ENCODE data around the gene ATXN7L3B. TPM values are rescaled to one million over a fixed set of nuclear protein-coding genes. Genes with fewer than 3 reads are reported as not detected.

The ATXN7L3B gene
- total RNA-seq, 1 experiment from 2014 or later = 21.1 TPM

DNA sequence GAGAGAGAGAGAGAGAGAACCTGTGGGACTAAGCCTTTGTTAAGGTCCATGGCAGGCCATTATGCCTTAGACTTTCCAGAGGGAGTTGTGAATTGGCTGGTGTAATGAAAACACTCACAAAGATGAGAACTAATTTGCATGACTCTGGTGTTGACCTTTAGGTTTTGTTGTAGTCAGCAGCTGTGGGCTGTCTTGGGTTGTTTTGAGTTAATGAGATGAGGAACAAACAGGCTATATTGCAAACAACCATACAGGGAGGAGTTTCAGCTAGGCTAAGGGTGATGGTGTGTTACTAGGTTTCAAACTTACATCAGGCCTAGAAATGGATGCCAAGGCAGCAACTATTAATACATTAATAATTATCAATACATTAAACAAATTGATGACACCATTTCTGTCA, 26.3 kb downstream of the ATXN7L3B start:
- H3K9me3 Mint-ChIP-seq (ENCODE audit: unreplicated experiment) = peaks cover 8% of the 10 kb centered on the region
- POLR2A ChIA-PET = interaction anchor here (0.7 kb wide), 1 partner anchor 1424 kb away, joined by 3 read pairs; no protein-coding TSS in a partner anchor
- H3K27ac Mint-ChIP-seq (ENCODE audit: low read depth, unreplicated experiment) = no peak overlapping the region
- CTCF ChIA-PET = interaction anchor here (0.6 to 1.1 kb wide), 3 partner anchors 15 to 31 kb away, joined by 3 to 4 read pairs (median 3); no protein-coding TSS in a partner anchor
- BruUV-seq (replicated peaks) = no TSS peak
- H3K4me1 Mint-ChIP-seq (ENCODE audit: insufficient read depth, unreplicated experiment) = no peaks in the 10 kb centered on the region
- no peak overlapping the region for H3K4me3 Mint-ChIP-seq (ENCODE audit: unreplicated experiment)
- TF ChIP-seq, protein P1, sequence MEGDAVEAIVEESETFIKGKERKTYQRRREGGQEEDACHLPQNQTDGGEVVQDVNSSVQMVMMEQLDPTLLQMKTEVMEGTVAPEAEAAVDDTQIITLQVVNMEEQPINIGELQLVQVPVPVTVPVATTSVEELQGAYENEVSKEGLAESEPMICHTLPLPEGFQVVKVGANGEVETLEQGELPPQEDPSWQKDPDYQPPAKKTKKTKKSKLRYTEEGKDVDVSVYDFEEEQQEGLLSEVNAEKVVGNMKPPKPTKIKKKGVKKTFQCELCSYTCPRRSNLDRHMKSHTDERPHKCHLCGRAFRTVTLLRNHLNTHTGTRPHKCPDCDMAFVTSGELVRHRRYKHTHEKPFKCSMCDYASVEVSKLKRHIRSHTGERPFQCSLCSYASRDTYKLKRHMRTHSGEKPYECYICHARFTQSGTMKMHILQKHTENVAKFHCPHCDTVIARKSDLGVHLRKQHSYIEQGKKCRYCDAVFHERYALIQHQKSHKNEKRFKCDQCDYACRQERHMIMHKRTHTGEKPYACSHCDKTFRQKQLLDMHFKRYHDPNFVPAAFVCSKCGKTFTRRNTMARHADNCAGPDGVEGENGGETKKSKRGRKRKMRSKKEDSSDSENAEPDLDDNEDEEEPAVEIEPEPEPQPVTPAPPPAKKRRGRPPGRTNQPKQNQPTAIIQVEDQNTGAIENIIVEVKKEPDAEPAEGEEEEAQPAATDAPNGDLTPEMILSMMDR (IDR thresholded peaks at IDR 0.05; ENCODE audit: unreplicated experiment) = no peak
- DNase-seq (ENCODE audit: unreplicated experiment) = no peak
- H3K27me3 Mint-ChIP-seq (ENCODE audit: insufficient read depth, unreplicated experiment) = no peaks in the 10 kb centered on the region
- H3K36me3 Mint-ChIP-seq (ENCODE audit: insufficient read depth, unreplicated experiment) = peaks cover 4% of the 10 kb centered on the region
- intact Hi-C loops (cut with micrococcal nuclease) = no loop called here

DNA sequence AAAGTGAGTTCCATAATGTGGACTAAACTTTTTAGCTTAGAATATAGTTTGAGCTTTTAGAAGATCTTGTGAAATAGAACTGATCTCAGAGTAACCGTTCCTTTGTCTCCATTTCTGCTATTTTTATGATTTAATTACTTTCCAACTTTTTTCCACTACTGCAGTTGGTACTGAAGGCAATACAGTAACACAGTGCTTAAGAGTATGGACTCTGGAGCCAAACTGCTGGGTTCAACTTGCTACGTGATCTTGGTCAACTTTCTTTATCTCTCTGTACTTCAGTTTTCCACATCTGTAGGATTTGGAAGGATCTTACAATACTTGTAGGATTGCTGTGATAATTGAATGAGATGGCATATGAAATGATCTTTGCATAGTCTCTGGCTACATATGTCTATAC, 40.9 kb downstream of the ATXN7L3B start:
- POLR2A ChIA-PET = no interaction called here
- Mint-ChIP-seq H3K27me3 (ENCODE audit: insufficient read depth, unreplicated experiment) (no peaks in the 10 kb centered on the region), H3K4me1 (ENCODE audit: insufficient read depth, unreplicated experiment) (no peaks in the 10 kb centered on the region), H3K27ac (ENCODE audit: low read depth, unreplicated experiment) (no peak overlapping the region), H3K9me3 (ENCODE audit: unreplicated experiment) (peaks cover 7% of the 10 kb centered on the region), H3K36me3 (ENCODE audit: insufficient read depth, unreplicated experiment) (no peaks in the 10 kb centered on the region), H3K4me3 (ENCODE audit: unreplicated experiment) (no peak overlapping the region)
- TF ChIP-seq, protein P1 (IDR thresholded peaks at IDR 0.05; ENCODE audit: unreplicated experiment) = no peak
- DNase-seq (ENCODE audit: unreplicated experiment) = no peak
- intact Hi-C loops (cut with micrococcal nuclease) = no loop called here
- CTCF ChIA-PET = interaction anchor here (1.1 kb wide), 1 partner anchor 15 kb away, joined by 3 read pairs; no protein-coding TSS in a partner anchor
- BruUV-seq (replicated peaks) = no TSS peak

DNA sequence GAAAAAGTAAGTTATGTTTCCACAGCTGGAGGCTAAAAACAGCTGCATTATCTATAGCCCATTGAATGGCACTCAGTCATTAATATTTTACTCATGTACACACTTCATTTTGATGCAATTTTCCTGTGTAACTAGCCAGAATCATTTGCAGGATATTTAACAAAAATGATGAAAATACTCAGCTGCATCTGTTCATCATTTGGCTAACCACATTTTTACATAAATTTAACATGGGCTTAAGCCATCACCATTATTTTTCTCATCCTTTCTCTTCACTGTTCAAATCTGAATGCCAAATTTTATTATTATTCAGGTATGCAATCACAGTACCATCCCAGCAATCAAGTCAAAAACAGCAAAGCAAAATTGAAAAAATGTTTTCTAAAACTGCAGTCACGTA, 41.8 kb downstream of the ATXN7L3B start:
- BruUV-seq (replicated peaks) = no TSS peak
- Mint-ChIP-seq H3K36me3 (ENCODE audit: insufficient read depth, unreplicated experiment) (no peaks in the 10 kb centered on the region), H3K4me1 (ENCODE audit: insufficient read depth, unreplicated experiment) (no peaks in the 10 kb centered on the region), H3K27ac (ENCODE audit: low read depth, unreplicated experiment) (no peak overlapping the region), H3K4me3 (ENCODE audit: unreplicated experiment) (no peak overlapping the region), H3K9me3 (ENCODE audit: unreplicated experiment) (no peaks in the 10 kb centered on the region), H3K27me3 (ENCODE audit: insufficient read depth, unreplicated experiment) (no peaks in the 10 kb centered on the region)
- TF ChIP-seq, protein P1 (IDR thresholded peaks at IDR 0.05; ENCODE audit: unreplicated experiment) = no peak
- intact Hi-C loops (cut with micrococcal nuclease) = no loop called here
- POLR2A ChIA-PET = interaction anchor here (0.6 kb wide), 1 partner anchor 927 kb away, joined by 3 read pairs; no protein-coding TSS in a partner anchor
- DNase-seq (ENCODE audit: unreplicated experiment) = no peak
- CTCF ChIA-PET = interaction anchor here (1.1 kb wide), 1 partner anchor 16 kb away, joined by 3 read pairs; no protein-coding TSS in a partner anchor

DNA sequence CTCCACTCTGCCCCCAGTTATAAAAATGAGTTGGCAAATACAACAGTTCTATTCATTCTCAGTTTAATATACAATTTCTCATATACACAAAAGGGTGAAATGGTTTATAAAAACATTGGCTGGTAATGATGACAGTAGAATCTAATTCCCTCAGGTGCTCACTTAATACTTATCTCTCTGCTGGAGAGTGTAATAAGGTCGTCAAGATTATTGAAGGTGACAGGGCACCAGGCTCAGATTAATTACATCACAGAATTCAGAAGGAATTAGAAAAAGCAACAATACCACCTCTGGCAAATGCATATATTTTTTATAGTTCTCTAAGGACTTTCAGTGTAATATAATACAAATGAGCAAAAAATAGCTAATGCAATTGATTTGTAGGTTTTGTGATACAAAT, 42.3 kb downstream of the ATXN7L3B start:
- intact Hi-C loops (cut with micrococcal nuclease) = no loop called here
- Mint-ChIP-seq H3K27me3 (ENCODE audit: insufficient read depth, unreplicated experiment) (no peaks in the 10 kb centered on the region), H3K27ac (ENCODE audit: low read depth, unreplicated experiment) (no peak overlapping the region), H3K36me3 (ENCODE audit: insufficient read depth, unreplicated experiment) (no peaks in the 10 kb centered on the region), H3K9me3 (ENCODE audit: unreplicated experiment) (no peaks in the 10 kb centered on the region), H3K4me3 (ENCODE audit: unreplicated experiment) (no peak overlapping the region), H3K4me1 (ENCODE audit: insufficient read depth, unreplicated experiment) (no peaks in the 10 kb centered on the region)
- ChIA-PET POLR2A (no interaction called here), CTCF (no interaction called here)
- BruUV-seq (replicated peaks) = no TSS peak
- TF ChIP-seq, protein P1 (IDR thresholded peaks at IDR 0.05; ENCODE audit: unreplicated experiment) = no peak
- DNase-seq (ENCODE audit: unreplicated experiment) = no peak

Data from MCF 10A (cell line).